Measurements from ENCODE around the gene CYFIP1.

Gene CYFIP1

GRCh38 chr15:22915866-22916515, 64.2 kb downstream of the CYFIP1 start:
- no peak for DNase-seq

- DNase-seq = no peak
These were observed 66.4 kb downstream of the CYFIP1 start for GRCh38 chr15:22913646-22914380.

GRCh38 chr15:22912256-22912655, 67.9 kb downstream of the CYFIP1 start:
- no peak for DNase-seq

- DNase-seq = no peak
These were observed 68.9 kb downstream of the CYFIP1 start for GRCh38 chr15:22911306-22911705.

GRCh38 chr15:22908830-22909229, 71.3 kb downstream of the CYFIP1 start:
- DNase-seq = no peak

- no peak for DNase-seq
These were observed 72.8 kb downstream of the CYFIP1 start for GRCh38 chr15:22907161-22907950.

GRCh38 chr15:22904736-22905135, 75.4 kb downstream of the CYFIP1 start:
- DNase-seq = no peak

- no peak for DNase-seq
These were observed 76.1 kb downstream of the CYFIP1 start for GRCh38 chr15:22903961-22904534.

- DNase-seq = no peak
These were observed 76.7 kb downstream of the CYFIP1 start for GRCh38 chr15:22903427-22903826.

- no peak for DNase-seq
These were observed 77.2 kb downstream of the CYFIP1 start for GRCh38 chr15:22902981-22903380.

- no peak for DNase-seq
These were observed 77.6 kb downstream of the CYFIP1 start for GRCh38 chr15:22902578-22902977.

GRCh38 chr15:22902046-22902445, 78.1 kb downstream of the CYFIP1 start:
- no peak for DNase-seq

GRCh38 chr15:22895465-22896190, 84.5 kb downstream of the CYFIP1 start:
- DNase-seq = peak in 1 of 5 donors; percentile 68

GRCh38 chr15:22893881-22894280, 86.3 kb downstream of the CYFIP1 start:
- DNase-seq = no peak

GRCh38 chr15:22893081-22893480, 87.1 kb downstream of the CYFIP1 start:
- DNase-seq = no peak

- no peak for DNase-seq
These were observed 87.8 kb downstream of the CYFIP1 start for GRCh38 chr15:22892333-22892732.

- no peak for DNase-seq
These were observed 88.5 kb downstream of the CYFIP1 start for GRCh38 chr15:22891426-22892210.

- no peak for DNase-seq
These were observed 89.9 kb downstream of the CYFIP1 start for GRCh38 chr15:22890296-22890695.

GRCh38 chr15:22889146-22889818, 90.9 kb downstream of the CYFIP1 start:
- no peak for DNase-seq

GRCh38 chr15:22888120-22888859, 91.9 kb downstream of the CYFIP1 start:
- no peak for DNase-seq
